ENCODE measurements around the gene NDUFS5.

- TF ChIP-seq CTCF (IDR thresholded peaks at IDR 0.05) (no peak), EZH2 (IDR thresholded peaks at IDR 0.05) (no peak)
Observed at GRCh38 chr1:39047374-39048229, 21.5 kb downstream of the NDUFS5 start.
